Erythroblast (primary cell): Measurements from ENCODE around the gene SBF2.

Source experiments
- GATA1 ChIP-seq: IDR thresholded peaks from 2 replicates; pipeline ENCODE4 v1.6.1; 2011; ENCODE audit warnings: low read depth, mild to moderate bottlenecking, control low read depth, low read length, moderate library complexity
- POLR2A ChIP-seq: IDR thresholded peaks from 2 replicates; pipeline ENCODE4 v1.6.1; 2011; ENCODE audit warnings: mild to moderate bottlenecking, low read length

- TF ChIP-seq POLR2A (no peak), GATA1 (no peak)
Observed at GRCh38 chr11:9914064-9914463, 380.0 kb downstream of the SBF2 start.
